Liver (tissue), 9 donors: ENCODE results near the gene FBXW2. TPM values are rescaled to one million over a fixed set of nuclear protein-coding genes. Genes with fewer than 3 reads are reported as not detected.

ENCODE experiments used
- DNase-seq: peaks from one replicate; pipeline ENCODE4 v3.0.0-alpha.2; 2017; ENCODE audit warnings: low spot score
- H3K27ac ChIP-seq, 2 donors: one replicate each; pipeline ENCODE4 v1.7.0; 2013; ENCODE audit warnings: inconsistent platforms in 2 of 2, low read length in 2 of 2, control low read depth in 1 of 2, low read depth in 1 of 2, mild to moderate bottlenecking in 1 of 2
- H3K27me3 ChIP-seq, 4 donors: one replicate each; pipeline versions ENCODE4 v1.6.1 to v1.7.0; 2013; ENCODE audit warnings: low read length in 3 of 4, inconsistent platforms in 1 of 4, mild to moderate bottlenecking in 1 of 4, moderate library complexity in 1 of 4; ENCODE audit not compliant: control insufficient read depth in 4 of 4, insufficient read depth in 4 of 4
- H3K36me3 ChIP-seq, 4 donors: one replicate each; pipeline versions ENCODE4 v1.6.1 to v1.7.0; 2013; ENCODE audit warnings: low read length in 3 of 4, mild to moderate bottlenecking in 3 of 4, low read depth in 1 of 4, moderate library complexity in 1 of 4; ENCODE audit not compliant: control insufficient read depth in 4 of 4, insufficient read depth in 3 of 4
- H3K4me1 ChIP-seq, 4 donors: one replicate each; pipeline versions ENCODE4 v1.6.1 to v1.7.0; 2013; ENCODE audit warnings: low read length in 3 of 4, mild to moderate bottlenecking in 3 of 4, moderate library complexity in 1 of 4; ENCODE audit not compliant: control insufficient read depth in 4 of 4, insufficient read depth in 4 of 4
- H3K4me3 ChIP-seq, 3 donors: one replicate each; pipeline versions ENCODE4 v1.6.1 to v1.7.0; 2013; ENCODE audit warnings: low read length in 3 of 3, control low read depth in 1 of 3, low read depth in 1 of 3, mild to moderate bottlenecking in 1 of 3
- H3K9ac ChIP-seq, 2 donors: one replicate each; pipeline ENCODE4 v1.7.0; 2013; ENCODE audit warnings: low read length in 2 of 2, mild to moderate bottlenecking in 2 of 2, moderate library complexity in 2 of 2, control low read depth in 1 of 2, low read depth in 1 of 2
- H3K9me3 ChIP-seq, 4 donors: one replicate each; pipeline versions ENCODE4 v1.6.1 to v1.7.0; 2013; ENCODE audit warnings: low read length in 3 of 4; ENCODE audit not compliant: control insufficient read depth in 4 of 4
- EGR1 ChIP-seq, 2 donors: IDR thresholded peaks; 2 replicates each; pipeline ENCODE4 v1.6.1; 2016 to 2018; ENCODE audit warnings: antibody characterized with exemption in 2 of 2, low read depth in 2 of 2
- FOXA1 ChIP-seq: IDR thresholded peaks from 2 replicates; pipeline ENCODE4 v1.6.1; 2016; ENCODE audit warnings: antibody characterized with exemption
- FOXA2 ChIP-seq: IDR thresholded peaks from 2 replicates; pipeline ENCODE4 v1.6.1; 2016; ENCODE audit warnings: antibody characterized with exemption
- GABPA ChIP-seq, 2 donors: IDR thresholded peaks in 1 of 2; conservative IDR thresholded peaks in 1 of 2; 2 replicates each; pipeline ENCODE4 v1.6.1; 2016; ENCODE audit warnings: antibody characterized with exemption in 2 of 2, mild to moderate bottlenecking in 1 of 2, moderate library complexity in 1 of 2
- HNF4A ChIP-seq, 2 donors: conservative IDR thresholded peaks; 2 replicates each; pipeline ENCODE4 v1.6.1; 2016; ENCODE audit warnings: antibody characterized with exemption in 2 of 2, mild to moderate bottlenecking in 2 of 2
- HNF4G ChIP-seq: IDR thresholded peaks from 2 replicates; pipeline ENCODE4 v1.6.1; 2016; ENCODE audit warnings: antibody characterized with exemption
- JUND ChIP-seq, 2 donors: IDR thresholded peaks; 2 replicates each; pipeline ENCODE4 v1.6.1; 2016; ENCODE audit warnings: antibody characterized with exemption in 2 of 2
- NR2F2 ChIP-seq: IDR thresholded peaks from 2 replicates; pipeline ENCODE4 v1.6.1; 2016; ENCODE audit warnings: antibody characterized with exemption
- RAD21 ChIP-seq, 2 donors: IDR thresholded peaks; 2 replicates each; pipeline ENCODE4 v1.6.1; 2016; ENCODE audit warnings: antibody characterized with exemption in 2 of 2, mild to moderate bottlenecking in 2 of 2
- RXRA ChIP-seq, 2 donors: IDR thresholded peaks; 2 replicates each; pipeline ENCODE4 v1.6.1; 2017 to 2018; ENCODE audit warnings: antibody characterized with exemption in 2 of 2, mild to moderate bottlenecking in 1 of 2
- SP1 ChIP-seq: IDR thresholded peaks from 2 replicates; pipeline ENCODE4 v1.6.1; 2018; ENCODE audit warnings: antibody characterized with exemption, mild to moderate bottlenecking
- TAF1 ChIP-seq: conservative IDR thresholded peaks from 2 replicates; pipeline ENCODE4 v1.6.1; 2016; ENCODE audit warnings: antibody characterized with exemption, mild to moderate bottlenecking
- YY1 ChIP-seq: IDR thresholded peaks from 2 replicates; pipeline ENCODE4 v1.6.1; 2016; ENCODE audit warnings: antibody characterized with exemption, mild to moderate bottlenecking
- WGBS: extraction: QIAGEN DNeasy Blood & Tissue Kit; methylation state at CpG from one replicate; pipeline ENCODE4 v1.1.7; 2013; 5-methylcytosine and 5-hydroxymethylcytosine counted together
- polyA plus RNA-seq, 2 donors: library from polyadenylated mRNA; stranded (reverse) in 1 of 2; unstranded in 1 of 2; fragments of 200-250 nt in 1 of 2; fragments of >200 nt in 1 of 2; fragmentation: Nextera tagmentation in 1 of 2; extraction: Ambion mirVana in 1 of 2; gene quantifications; one replicate each; pipeline versions ENCODE4 v1.2.1 to v1.2.3, GENCODE V29; 2013 to 2015
- total RNA-seq, 2 donors: library from RNA; depleted of rRNA; stranded (reverse); fragments of >200 nt; gene quantifications; one replicate each; pipeline ENCODE4 v1.2.3, GENCODE V29; 2014
- TF ChIP-seq, protein P1 (sequence below): IDR thresholded peaks from 2 replicates; pipeline ENCODE4 v1.6.1; 2016; ENCODE audit warnings: antibody characterized with exemption
- TF ChIP-seq, protein P2 (sequence below): IDR thresholded peaks from 2 replicates; pipeline ENCODE4 v1.6.1; 2016; ENCODE audit warnings: antibody characterized with exemption
- TF ChIP-seq, protein P3 (sequence below): IDR thresholded peaks from 2 replicates; pipeline ENCODE4 v1.6.1; 2016; ENCODE audit warnings: antibody characterized with exemption
- TF ChIP-seq, protein P4 (sequence below): fragments of 150-350 bp; IDR thresholded peaks from 2 replicates; pipeline ENCODE4 v1.5.1; 2017; ENCODE audit warnings: improper control_type of control experiment, low read depth, low read length; ENCODE audit not compliant: missing input control
- donor health status: healthy.
- donor health status: healthy.
- donor health status: healthy.
- donor health status: healthy.
- donor health status: healthy.

The FBXW2 gene
- total and polyA plus RNA-seq, 4 donors, result 7.0 to 40.9 (median 22.5) TPM

DNA sequence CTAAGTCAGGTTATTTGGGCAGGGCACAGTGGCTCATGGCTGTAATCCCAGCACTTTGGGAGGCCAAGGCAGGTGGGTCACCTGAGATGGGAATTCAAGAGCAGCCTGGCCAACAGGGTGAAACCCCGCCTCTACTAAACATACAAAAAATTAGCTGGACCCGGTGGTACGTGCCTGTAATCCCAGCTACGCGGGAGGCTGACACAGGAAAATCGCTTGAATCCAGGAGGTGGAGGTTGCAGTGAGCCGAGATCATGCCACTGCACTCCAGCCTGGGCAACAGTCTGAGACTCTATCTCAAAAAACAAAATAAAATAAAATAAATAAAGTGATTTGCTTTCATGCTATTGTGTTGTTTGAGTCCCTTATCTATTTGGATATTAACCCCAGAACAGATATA is 8.2 kb upstream of the FBXW2 start:
- Histone ChIP-seq H3K27me3 (no peaks in the 10 kb centered on the region), H3K4me3 (no peak overlapping the region), H3K4me1 (no peaks in the 10 kb centered on the region), H3K27ac (no peak overlapping the region), H3K9ac (no peak overlapping the region), H3K36me3 (no peaks in the 10 kb centered on the region), H3K9me3 (no peaks in the 10 kb centered on the region)
- WGBS, result 94% methylated on average over 7 of the region's 7 CpGs
- no peak for DNase-seq
- TF ChIP-seq, protein P1, sequence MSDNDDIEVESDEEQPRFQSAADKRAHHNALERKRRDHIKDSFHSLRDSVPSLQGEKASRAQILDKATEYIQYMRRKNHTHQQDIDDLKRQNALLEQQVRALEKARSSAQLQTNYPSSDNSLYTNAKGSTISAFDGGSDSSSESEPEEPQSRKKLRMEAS, result no peak
- TF ChIP-seq FOXA2 (no peak), NR2F2 (no peak)

DNA sequence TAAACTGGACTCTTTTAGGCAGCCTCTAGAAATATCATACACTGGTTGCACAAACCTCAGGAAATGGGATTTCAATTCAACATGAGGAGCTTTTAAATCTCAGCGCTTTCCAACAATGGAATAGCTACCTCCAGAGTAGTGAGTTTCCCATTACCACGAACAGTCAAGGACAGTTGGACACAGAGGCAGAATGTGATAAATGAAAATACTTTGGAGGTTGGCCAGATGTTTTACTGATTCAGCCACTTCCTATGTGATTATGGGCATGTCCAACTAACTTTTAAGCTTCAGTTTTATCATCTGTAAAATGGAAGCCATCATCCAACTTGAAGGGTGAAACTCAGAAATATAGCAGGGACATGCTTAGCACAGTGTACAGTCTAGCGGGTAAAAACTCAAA is 2.1 kb downstream of the FBXW2 start:
- Histone ChIP-seq H3K9ac (no peak overlapping the region), H3K4me3 (no peak overlapping the region), H3K36me3 (peaks cover 1 to 6% (median 4%) of the 10 kb centered on the region in 4 donors), H3K27me3 (no peaks in the 10 kb centered on the region), H3K9me3 (no peaks in the 10 kb centered on the region), H3K4me1 (peaks cover 0 to 49% (median 29%) of the 10 kb centered on the region in 4 donors), H3K27ac (no peak overlapping the region)
- TF ChIP-seq GABPA (IDR thresholded peaks at IDR 0.05 in 1 of 2, conservative IDR thresholded peaks at IDR 0.05 in 1 of 2), result no peak
- TF ChIP-seq, protein P2, sequence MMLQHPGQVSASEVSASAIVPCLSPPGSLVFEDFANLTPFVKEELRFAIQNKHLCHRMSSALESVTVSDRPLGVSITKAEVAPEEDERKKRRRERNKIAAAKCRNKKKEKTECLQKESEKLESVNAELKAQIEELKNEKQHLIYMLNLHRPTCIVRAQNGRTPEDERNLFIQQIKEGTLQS, result no peak
- TF ChIP-seq, protein P3, sequence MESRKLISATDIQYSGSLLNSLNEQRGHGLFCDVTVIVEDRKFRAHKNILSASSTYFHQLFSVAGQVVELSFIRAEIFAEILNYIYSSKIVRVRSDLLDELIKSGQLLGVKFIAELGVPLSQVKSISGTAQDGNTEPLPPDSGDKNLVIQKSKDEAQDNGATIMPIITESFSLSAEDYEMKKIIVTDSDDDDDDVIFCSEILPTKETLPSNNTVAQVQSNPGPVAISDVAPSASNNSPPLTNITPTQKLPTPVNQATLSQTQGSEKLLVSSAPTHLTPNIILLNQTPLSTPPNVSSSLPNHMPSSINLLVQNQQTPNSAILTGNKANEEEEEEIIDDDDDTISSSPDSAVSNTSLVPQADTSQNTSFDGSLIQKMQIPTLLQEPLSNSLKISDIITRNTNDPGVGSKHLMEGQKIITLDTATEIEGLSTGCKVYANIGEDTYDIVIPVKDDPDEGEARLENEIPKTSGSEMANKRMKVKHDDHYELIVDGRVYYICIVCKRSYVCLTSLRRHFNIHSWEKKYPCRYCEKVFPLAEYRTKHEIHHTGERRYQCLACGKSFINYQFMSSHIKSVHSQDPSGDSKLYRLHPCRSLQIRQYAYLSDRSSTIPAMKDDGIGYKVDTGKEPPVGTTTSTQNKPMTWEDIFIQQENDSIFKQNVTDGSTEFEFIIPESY, result no peak
- TF ChIP-seq RXRA (IDR thresholded peaks at IDR 0.05), result no peak
- no peak for TF ChIP-seq TAF1
- no peak for TF ChIP-seq EGR1 (IDR thresholded peaks at IDR 0.05; ENCODE audit: low read depth in 2 of 2)
- no peak for TF ChIP-seq HNF4G
- TF ChIP-seq FOXA1, result no peak
- no peak for TF ChIP-seq SP1
- TF ChIP-seq RAD21 (IDR thresholded peaks at IDR 0.05), result no peak
- no peak for TF ChIP-seq YY1
- TF ChIP-seq NR2F2, result no peak
- no peak for TF ChIP-seq FOXA2
- no peak for TF ChIP-seq HNF4A (conservative IDR thresholded peaks at IDR 0.05)
- no peak for TF ChIP-seq JUND (IDR thresholded peaks at IDR 0.05)
- DNase-seq, result no peak
- WGBS, result 83% methylated on average over 3 of the region's 3 CpGs

DNA sequence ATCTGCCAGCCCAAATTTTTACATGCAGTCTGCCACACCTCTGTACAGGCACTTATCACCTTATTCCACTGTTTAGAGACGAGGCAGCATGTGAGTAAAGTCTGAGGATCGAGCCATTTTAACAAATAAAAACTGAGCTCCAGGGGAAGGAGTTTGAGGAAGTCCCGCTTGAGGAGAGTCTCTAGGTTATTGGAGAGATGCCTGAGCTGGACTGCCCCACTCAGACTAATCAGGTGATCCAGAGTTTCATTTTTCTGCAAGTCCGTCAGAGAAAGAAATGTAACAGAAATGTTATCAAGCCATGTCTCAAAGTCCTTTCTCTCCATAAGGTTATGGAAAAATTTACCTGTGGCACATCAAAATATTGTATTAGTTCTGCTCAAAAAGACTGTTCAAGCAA is 5.3 kb downstream of the FBXW2 start:
- Histone ChIP-seq H3K9me3 (no peaks in the 10 kb centered on the region), H3K36me3 (peaks cover 1 to 11% (median 7%) of the 10 kb centered on the region in 4 donors), H3K9ac (no peak overlapping the region), H3K27ac (no peak overlapping the region), H3K27me3 (no peaks in the 10 kb centered on the region), H3K4me1 (peaks cover 2 to 52% (median 34%) of the 10 kb centered on the region in 4 donors), H3K4me3 (no peak overlapping the region)
- WGBS, result 66% methylated on average over 4 of the region's 4 CpGs
- TF ChIP-seq, protein P4, sequence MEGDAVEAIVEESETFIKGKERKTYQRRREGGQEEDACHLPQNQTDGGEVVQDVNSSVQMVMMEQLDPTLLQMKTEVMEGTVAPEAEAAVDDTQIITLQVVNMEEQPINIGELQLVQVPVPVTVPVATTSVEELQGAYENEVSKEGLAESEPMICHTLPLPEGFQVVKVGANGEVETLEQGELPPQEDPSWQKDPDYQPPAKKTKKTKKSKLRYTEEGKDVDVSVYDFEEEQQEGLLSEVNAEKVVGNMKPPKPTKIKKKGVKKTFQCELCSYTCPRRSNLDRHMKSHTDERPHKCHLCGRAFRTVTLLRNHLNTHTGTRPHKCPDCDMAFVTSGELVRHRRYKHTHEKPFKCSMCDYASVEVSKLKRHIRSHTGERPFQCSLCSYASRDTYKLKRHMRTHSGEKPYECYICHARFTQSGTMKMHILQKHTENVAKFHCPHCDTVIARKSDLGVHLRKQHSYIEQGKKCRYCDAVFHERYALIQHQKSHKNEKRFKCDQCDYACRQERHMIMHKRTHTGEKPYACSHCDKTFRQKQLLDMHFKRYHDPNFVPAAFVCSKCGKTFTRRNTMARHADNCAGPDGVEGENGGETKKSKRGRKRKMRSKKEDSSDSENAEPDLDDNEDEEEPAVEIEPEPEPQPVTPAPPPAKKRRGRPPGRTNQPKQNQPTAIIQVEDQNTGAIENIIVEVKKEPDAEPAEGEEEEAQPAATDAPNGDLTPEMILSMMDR, result no peak
- TF ChIP-seq, protein P2, result no peak
- TF ChIP-seq HNF4A (conservative IDR thresholded peaks at IDR 0.05) (no peak), GABPA (IDR thresholded peaks at IDR 0.05 in 1 of 2, conservative IDR thresholded peaks at IDR 0.05 in 1 of 2) (no peak), YY1 (no peak), RAD21 (IDR thresholded peaks at IDR 0.05) (no peak), NR2F2 (no peak), HNF4G (no peak)
- no peak for DNase-seq
